Measurements from ENCODE around the gene LGALS3. TPM values are rescaled to one million over a fixed set of nuclear protein-coding genes. Genes with fewer than 3 reads are reported as not detected.
A peak's percentile ranks its signal among the peaks of the same experiment; 100 is the strongest.

The LGALS3 gene
- polyA plus RNA-seq, 1 donor (not counting 4 experiments of a cell fraction or from before 2014, with no cell fraction given), result 193 TPM

- Histone ChIP-seq H3K9me3 (ENCODE audit: control insufficient read depth, low read depth, low read length) (peaks cover 5% of the 10 kb centered on the region), H3K27ac (ENCODE audit: control insufficient read depth, insufficient read depth, low read length) (no peak overlapping the region), H3K27me3 (ENCODE audit: control insufficient read depth, extremely low read depth, insufficient read depth, low read length) (no peaks in the 10 kb centered on the region), H4K20me1 (ENCODE audit: control insufficient read depth, extremely low read depth, insufficient read depth, low read length) (no peaks in the 10 kb centered on the region), H3K9me1 (ENCODE audit: control insufficient read depth, extremely low read depth, insufficient read depth, low read length) (no peaks in the 10 kb centered on the region), H3K4me1 (ENCODE audit: control insufficient read depth, extremely low read depth, insufficient read depth, low read length) (peaks cover 44% of the 10 kb centered on the region), H3K79me2 (ENCODE audit: control insufficient read depth, insufficient read depth, low read length) (no peaks in the 10 kb centered on the region), H2AFZ (ENCODE audit: control insufficient read depth, low read length) (peak overlapping the region; percentile 49), H3K4me3 (ENCODE audit: control insufficient read depth in 2 of 3, extremely low read depth in 1 of 3, insufficient read depth in 2 of 3, low read depth in 1 of 3, low read length in 3 of 3) (no peak overlapping the region), H3K4me2 (ENCODE audit: control insufficient read depth, extremely low read depth, insufficient read depth, low read depth, low read length) (no peak overlapping the region), H3K9ac (ENCODE audit: control insufficient read depth, extremely low read depth, insufficient read depth, low read length) (no peak overlapping the region), H3K36me3 (ENCODE audit: control insufficient read depth in 2 of 2, extremely low read depth in 1 of 2, insufficient read depth in 2 of 2, low read length in 2 of 2) (no peaks in the 10 kb centered on the region)
- DNase-seq (ENCODE audit: low read depth, low spot score) (no peak), FAIRE-seq (no peak)
- no peak for TF ChIP-seq CTCF (optimal IDR thresholded peaks at IDR 0.05 in 1 of 3, IDR thresholded peaks at IDR 0.05 in 1 of 3, conservative IDR thresholded peaks at IDR 0.05 in 1 of 3; ENCODE audit: extremely low read depth in 1 of 3, insufficient read depth in 2 of 3, low read length in 3 of 3)
- no peak for TF ChIP-seq EZH2 (IDR thresholded peaks at IDR 0.05; ENCODE audit: low read length)
- dilution Hi-C loops (cut with MboI; ENCODE audit: extremely low pct_ligation_motif_present, low sequenced_read_pairs), result no loop called here
Measured at GRCh38 chr14:55099756-55100155, 29.3 kb upstream of the LGALS3 start.

- no peak for TF ChIP-seq CTCF (optimal IDR thresholded peaks at IDR 0.05 in 1 of 3, IDR thresholded peaks at IDR 0.05 in 1 of 3, conservative IDR thresholded peaks at IDR 0.05 in 1 of 3; ENCODE audit: extremely low read depth in 1 of 3, insufficient read depth in 2 of 3, low read length in 3 of 3)
- TF ChIP-seq EZH2 (IDR thresholded peaks at IDR 0.05; ENCODE audit: low read length), result no peak
- H2AFZ ChIP-seq (ENCODE audit: control insufficient read depth, low read length), result no peak overlapping the region
- H3K36me3 ChIP-seq (ENCODE audit: control insufficient read depth in 2 of 2, extremely low read depth in 1 of 2, insufficient read depth in 2 of 2, low read length in 2 of 2), result no peaks in the 10 kb centered on the region
- H3K4me2 ChIP-seq (ENCODE audit: control insufficient read depth, extremely low read depth, insufficient read depth, low read depth, low read length), result peak overlapping the region; percentile 84
- no peaks in the 10 kb centered on the region for H3K79me2 ChIP-seq (ENCODE audit: control insufficient read depth, insufficient read depth, low read length)
- H3K27me3 ChIP-seq (ENCODE audit: control insufficient read depth, extremely low read depth, insufficient read depth, low read length), result no peaks in the 10 kb centered on the region
- H4K20me1 ChIP-seq (ENCODE audit: control insufficient read depth, extremely low read depth, insufficient read depth, low read length), result no peaks in the 10 kb centered on the region
- H3K4me3 ChIP-seq (ENCODE audit: control insufficient read depth in 2 of 3, extremely low read depth in 1 of 3, insufficient read depth in 2 of 3, low read depth in 1 of 3, low read length in 3 of 3), result no peak overlapping the region
- peaks cover 5% of the 10 kb centered on the region for H3K9me3 ChIP-seq (ENCODE audit: control insufficient read depth, low read depth, low read length)
- no peaks in the 10 kb centered on the region for H3K9me1 ChIP-seq (ENCODE audit: control insufficient read depth, extremely low read depth, insufficient read depth, low read length)
- peak overlapping the region; percentile 98 for H3K27ac ChIP-seq (ENCODE audit: control insufficient read depth, insufficient read depth, low read length)
- FAIRE-seq (no peak), DNase-seq (ENCODE audit: low read depth, low spot score) (no peak)
- peak overlapping the region; percentile 88 for H3K9ac ChIP-seq (ENCODE audit: control insufficient read depth, extremely low read depth, insufficient read depth, low read length)
- dilution Hi-C loops (cut with MboI; ENCODE audit: extremely low pct_ligation_motif_present, low sequenced_read_pairs), result no loop called here
- H3K4me1 ChIP-seq (ENCODE audit: control insufficient read depth, extremely low read depth, insufficient read depth, low read length), result peaks cover 40% of the 10 kb centered on the region
Measured at GRCh38 chr14:55101698-55102097, 27.4 kb upstream of the LGALS3 start.

Data from keratinocyte (primary cell).